ENCODE measurements around the gene ETV6.
A peak's percentile ranks its signal among the peaks of the same experiment; 100 is the strongest.

ETV6 gene

DNA sequence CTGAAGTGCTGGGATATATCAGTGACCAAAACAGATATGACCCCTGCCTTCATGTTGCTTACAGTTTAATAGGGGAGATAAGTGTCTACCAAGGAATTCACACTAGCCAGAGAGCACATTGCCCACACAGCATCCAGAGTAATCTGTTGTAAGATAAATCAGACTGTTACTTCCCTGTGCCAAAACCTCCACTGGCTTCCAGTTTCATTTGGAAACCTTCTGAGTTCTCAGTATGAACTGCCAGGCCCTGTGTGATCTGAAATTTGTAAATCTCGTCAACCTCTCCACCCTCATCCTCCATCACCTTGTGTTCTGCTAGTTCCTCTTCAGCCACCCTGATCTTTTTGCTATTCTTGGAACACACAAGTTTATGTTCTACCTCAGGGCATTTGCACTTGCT is 154.7 kb downstream of the ETV6 start:
- Histone ChIP-seq H4K20me1 (ENCODE audit: insufficient read depth, low read length, poor library complexity, severe bottlenecking) (no peaks in the 10 kb centered on the region), H2AFZ (ENCODE audit: low read length) (no peak overlapping the region), H3K36me3 (ENCODE audit: insufficient read depth, low read length) (peaks cover 10% of the 10 kb centered on the region; the same call in 1 of the 2 replicates), H3K79me2 (ENCODE audit: insufficient read depth, low read length) (peaks cover 99% of the 10 kb centered on the region), H3K4me3 (ENCODE audit: low read length, poor library complexity, severe bottlenecking) (no peak overlapping the region), H3K4me2 (ENCODE audit: low read depth, low read length, poor library complexity, severe bottlenecking) (no peak overlapping the region), H3K9ac (ENCODE audit: low read depth, low read length, poor library complexity, severe bottlenecking) (peak overlapping the region; percentile 34), H3K4me1 (ENCODE audit: insufficient read depth, low read length, poor library complexity, severe bottlenecking) (peaks cover 77% of the 10 kb centered on the region), H3F3A (ENCODE audit: low read depth) (0 out of 2 replicates have a peak, but pooled peaks cover 4% of the 10 kb centered on the region), H3K27me3 (ENCODE audit: insufficient read depth, low read length, poor library complexity, severe bottlenecking) (no peaks in the 10 kb centered on the region), H3K9me3 (ENCODE audit: insufficient read depth, low read depth, low read length) (no peaks in the 10 kb centered on the region), H3K9me2 (replicated peaks; ENCODE audit: low read depth, low read length) (no peaks in the 10 kb centered on the region)
- TF ChIP-seq EZH2phosphoT487 (IDR thresholded peaks at IDR 0.05; ENCODE audit: borderline replicate concordance) = no peak
- TF ChIP-seq, protein P1, sequence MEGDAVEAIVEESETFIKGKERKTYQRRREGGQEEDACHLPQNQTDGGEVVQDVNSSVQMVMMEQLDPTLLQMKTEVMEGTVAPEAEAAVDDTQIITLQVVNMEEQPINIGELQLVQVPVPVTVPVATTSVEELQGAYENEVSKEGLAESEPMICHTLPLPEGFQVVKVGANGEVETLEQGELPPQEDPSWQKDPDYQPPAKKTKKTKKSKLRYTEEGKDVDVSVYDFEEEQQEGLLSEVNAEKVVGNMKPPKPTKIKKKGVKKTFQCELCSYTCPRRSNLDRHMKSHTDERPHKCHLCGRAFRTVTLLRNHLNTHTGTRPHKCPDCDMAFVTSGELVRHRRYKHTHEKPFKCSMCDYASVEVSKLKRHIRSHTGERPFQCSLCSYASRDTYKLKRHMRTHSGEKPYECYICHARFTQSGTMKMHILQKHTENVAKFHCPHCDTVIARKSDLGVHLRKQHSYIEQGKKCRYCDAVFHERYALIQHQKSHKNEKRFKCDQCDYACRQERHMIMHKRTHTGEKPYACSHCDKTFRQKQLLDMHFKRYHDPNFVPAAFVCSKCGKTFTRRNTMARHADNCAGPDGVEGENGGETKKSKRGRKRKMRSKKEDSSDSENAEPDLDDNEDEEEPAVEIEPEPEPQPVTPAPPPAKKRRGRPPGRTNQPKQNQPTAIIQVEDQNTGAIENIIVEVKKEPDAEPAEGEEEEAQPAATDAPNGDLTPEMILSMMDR (conservative IDR thresholded peaks at IDR 0.05; ENCODE audit: low read length) = no peak

DNA sequence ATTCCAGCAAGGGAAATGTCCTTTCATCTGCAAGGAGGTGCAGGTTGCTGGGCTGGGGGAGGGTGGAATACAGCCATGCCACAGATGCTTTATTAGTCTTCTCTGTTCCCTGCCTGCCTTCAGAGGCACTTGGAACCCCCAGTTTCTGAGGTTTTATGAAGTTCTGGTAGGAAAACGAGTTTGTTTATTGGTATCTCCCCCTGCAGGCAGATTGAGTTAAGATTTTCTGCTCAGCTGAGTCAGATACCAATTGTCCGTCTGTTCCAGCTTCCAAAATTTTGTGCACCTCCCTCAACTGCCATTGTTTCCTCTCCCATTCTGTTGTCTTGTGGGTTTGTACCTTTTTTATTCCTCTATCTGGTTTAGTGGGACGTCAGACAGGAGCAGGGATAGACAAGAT is 155.6 kb downstream of the ETV6 start:
- Histone ChIP-seq H3K79me2 (ENCODE audit: insufficient read depth, low read length) (peaks cover 98% of the 10 kb centered on the region), H3K27me3 (ENCODE audit: insufficient read depth, low read length, poor library complexity, severe bottlenecking) (no peaks in the 10 kb centered on the region), H3K4me2 (ENCODE audit: low read depth, low read length, poor library complexity, severe bottlenecking) (no peak overlapping the region), H3K4me3 (ENCODE audit: low read length, poor library complexity, severe bottlenecking) (no peak overlapping the region), H2AFZ (ENCODE audit: low read length) (no peak overlapping the region), H3K9me2 (replicated peaks; ENCODE audit: low read depth, low read length) (no peaks in the 10 kb centered on the region), H3K36me3 (ENCODE audit: insufficient read depth, low read length) (peaks cover 10% of the 10 kb centered on the region; the same call in 1 of the 2 replicates), H4K20me1 (ENCODE audit: insufficient read depth, low read length, poor library complexity, severe bottlenecking) (no peaks in the 10 kb centered on the region), H3K4me1 (ENCODE audit: insufficient read depth, low read length, poor library complexity, severe bottlenecking) (peaks cover 67% of the 10 kb centered on the region), H3F3A (ENCODE audit: low read depth) (no peaks in the 10 kb centered on the region), H3K9me3 (ENCODE audit: insufficient read depth, low read depth, low read length) (no peaks in the 10 kb centered on the region), H3K9ac (ENCODE audit: low read depth, low read length, poor library complexity, severe bottlenecking) (peak overlapping the region; percentile 40)
- TF ChIP-seq, protein P1 (conservative IDR thresholded peaks at IDR 0.05; ENCODE audit: low read length) = peak; percentile 43
- TF ChIP-seq EZH2phosphoT487 (IDR thresholded peaks at IDR 0.05; ENCODE audit: borderline replicate concordance) = no peak

DNA sequence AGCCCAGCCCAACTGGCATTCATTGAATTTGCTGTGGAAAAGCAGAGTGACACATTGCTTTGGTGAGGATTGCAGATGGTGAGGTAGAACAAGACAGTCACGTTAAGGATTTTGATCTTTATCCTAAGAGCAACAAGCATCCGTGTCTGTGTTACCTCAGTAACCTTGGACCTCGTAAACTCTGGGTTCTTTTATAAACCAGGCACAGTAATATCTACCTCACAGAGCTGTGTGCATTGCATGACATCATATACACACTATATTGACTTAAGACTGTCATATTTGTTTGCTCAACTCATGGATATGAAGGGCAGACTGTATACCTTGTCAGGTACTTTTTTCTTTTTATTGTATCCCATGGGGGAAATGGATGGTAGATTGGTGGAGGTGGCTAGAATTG is 156.2 kb downstream of the ETV6 start:
- H3K27me3 ChIP-seq (ENCODE audit: insufficient read depth, low read length, poor library complexity, severe bottlenecking) = no peaks in the 10 kb centered on the region
- no peaks in the 10 kb centered on the region for H3F3A ChIP-seq (ENCODE audit: low read depth)
- H3K4me1 ChIP-seq (ENCODE audit: insufficient read depth, low read length, poor library complexity, severe bottlenecking) = peaks cover 61% of the 10 kb centered on the region
- peak overlapping the region; percentile 40 for H3K9ac ChIP-seq (ENCODE audit: low read depth, low read length, poor library complexity, severe bottlenecking)
- H3K9me3 ChIP-seq (ENCODE audit: insufficient read depth, low read depth, low read length) = no peaks in the 10 kb centered on the region
- no peak for TF ChIP-seq EZH2phosphoT487 (IDR thresholded peaks at IDR 0.05; ENCODE audit: borderline replicate concordance)
- TF ChIP-seq, protein P1 (conservative IDR thresholded peaks at IDR 0.05; ENCODE audit: low read length) = no peak
- H3K36me3 ChIP-seq (ENCODE audit: insufficient read depth, low read length) = peaks cover 10% of the 10 kb centered on the region; the same call in 1 of the 2 replicates
- H3K79me2 ChIP-seq (ENCODE audit: insufficient read depth, low read length) = peaks cover 98% of the 10 kb centered on the region
- no peaks in the 10 kb centered on the region for H4K20me1 ChIP-seq (ENCODE audit: insufficient read depth, low read length, poor library complexity, severe bottlenecking)
- peak overlapping the region; percentile 3 for H3K4me2 ChIP-seq (ENCODE audit: low read depth, low read length, poor library complexity, severe bottlenecking)
- no peak overlapping the region for H3K4me3 ChIP-seq (ENCODE audit: low read length, poor library complexity, severe bottlenecking)
- no peak overlapping the region for H2AFZ ChIP-seq (ENCODE audit: low read length)
- H3K9me2 ChIP-seq (replicated peaks; ENCODE audit: low read depth, low read length) = no peaks in the 10 kb centered on the region
